ENCODE measurements around the gene CD24.
"Not testable (repeated sequence)": the region's sequence is repeated elsewhere in the genome, so short reads cannot be mapped to it uniquely, and the experiment has no call there.

CD24 gene

GRCh38 chr6:106974336-106974998 is at the start of gene CD24:
Gene CD24 (minus strand): TSS chr6:106974729. CDS start chr6:106974646, 83 bp downstream.
- DNase-seq = no peak

GRCh38 chr6:107021446-107022185 is 47.1 kb upstream of the CD24 start:
- DNase-seq = no peak
- in situ Hi-C loops (cut with MboI; ENCODE audit: low pct_unique_long_range_greater_than_20kb, low sequenced_read_pairs) = no loop called here

More at GRCh38 chr6:106974336-106974998, at the start of gene CD24:
- in situ Hi-C loops (cut with MboI; ENCODE audit: low pct_unique_long_range_greater_than_20kb, low sequenced_read_pairs) = no loop called here

GRCh38 chr6:107020239-107020638 is 45.7 kb upstream of the CD24 start:
- in situ Hi-C loops (cut with MboI; ENCODE audit: low pct_unique_long_range_greater_than_20kb, low sequenced_read_pairs) = no loop called here
- DNase-seq = no peak

GRCh38 chr6:107019628-107020027 is 45.1 kb upstream of the CD24 start:
- DNase-seq; in situ Hi-C loops (cut with MboI; ENCODE audit: low pct_unique_long_range_greater_than_20kb, low sequenced_read_pairs): not testable (repeated sequence)

GRCh38 chr6:107019047-107019446 is 44.5 kb upstream of the CD24 start:
- in situ Hi-C loops (cut with MboI; ENCODE audit: low pct_unique_long_range_greater_than_20kb, low sequenced_read_pairs) = no loop called here
- no peak for DNase-seq

GRCh38 chr6:107009499-107009898 is 35.0 kb upstream of the CD24 start:
- in situ Hi-C loops (cut with MboI; ENCODE audit: low pct_unique_long_range_greater_than_20kb, low sequenced_read_pairs) = no loop called here
- DNase-seq = no peak

GRCh38 chr6:106997392-106998158 is 23.0 kb upstream of the CD24 start:
- in situ Hi-C loops (cut with MboI; ENCODE audit: low pct_unique_long_range_greater_than_20kb, low sequenced_read_pairs) = loop anchor here (25.0 kb wide), 2 partner anchors 410 to 560 kb away; no protein-coding TSS in a partner anchor
- peak; percentile 70 for DNase-seq

GRCh38 chr6:106995640-106996039 is 21.1 kb upstream of the CD24 start:
- in situ Hi-C loops (cut with MboI; ENCODE audit: low pct_unique_long_range_greater_than_20kb, low sequenced_read_pairs) = loop anchor here (25.0 kb wide), 2 partner anchors 408 to 558 kb away; no protein-coding TSS in a partner anchor
- no peak for DNase-seq

GRCh38 chr6:106989737-106990136 is 15.2 kb upstream of the CD24 start:
- in situ Hi-C loops (cut with MboI; ENCODE audit: low pct_unique_long_range_greater_than_20kb, low sequenced_read_pairs) = loop anchor here (25.0 kb wide), 2 partner anchors 402 to 552 kb away; no protein-coding TSS in a partner anchor
- not testable (repeated sequence) for DNase-seq

- DNase-seq = no peak
- in situ Hi-C loops (cut with MboI; ENCODE audit: low pct_unique_long_range_greater_than_20kb, low sequenced_read_pairs) = loop anchor here (25.0 kb wide), 2 partner anchors 401 to 551 kb away; no protein-coding TSS in a partner anchor
These were observed 14.1 kb upstream of the CD24 start for GRCh38 chr6:106988664-106989063.

GRCh38 chr6:106981926-106982325 is 7.4 kb upstream of the CD24 start:
- in situ Hi-C loops (cut with MboI; ENCODE audit: low pct_unique_long_range_greater_than_20kb, low sequenced_read_pairs) = loop anchor here (25.0 kb wide), 2 partner anchors 395 to 545 kb away; no protein-coding TSS in a partner anchor
- DNase-seq = no peak

GRCh38 chr6:106980926-106981325 is 6.4 kb upstream of the CD24 start:
- no peak for DNase-seq
- in situ Hi-C loops (cut with MboI; ENCODE audit: low pct_unique_long_range_greater_than_20kb, low sequenced_read_pairs) = loop anchor here (25.0 kb wide), 2 partner anchors 394 to 544 kb away; no protein-coding TSS in a partner anchor

GRCh38 chr6:106979435-106979884 is 4.9 kb upstream of the CD24 start:
- in situ Hi-C loops (cut with MboI; ENCODE audit: low pct_unique_long_range_greater_than_20kb, low sequenced_read_pairs) = loop anchor here (25.0 kb wide), 2 partner anchors 392 to 542 kb away; no protein-coding TSS in a partner anchor
- peak; percentile 82 for DNase-seq

- in situ Hi-C loops (cut with MboI; ENCODE audit: low pct_unique_long_range_greater_than_20kb, low sequenced_read_pairs) = loop anchor here (25.0 kb wide), 2 partner anchors 390 to 540 kb away; no protein-coding TSS in a partner anchor
- no peak for DNase-seq
These were observed 2.7 kb upstream of the CD24 start for GRCh38 chr6:106977246-106977645.

- in situ Hi-C loops (cut with MboI; ENCODE audit: low pct_unique_long_range_greater_than_20kb, low sequenced_read_pairs) = loop anchor here (25.0 kb wide), 2 partner anchors 389 to 539 kb away; no protein-coding TSS in a partner anchor
- DNase-seq = no peak
These were observed 1.7 kb upstream of the CD24 start for GRCh38 chr6:106976270-106976669.

- in situ Hi-C loops (cut with MboI; ENCODE audit: low pct_unique_long_range_greater_than_20kb, low sequenced_read_pairs) = loop anchor here (25.0 kb wide), 2 partner anchors 388 to 538 kb away; no protein-coding TSS in a partner anchor
- no peak for DNase-seq
These were observed 1.2 kb upstream of the CD24 start for GRCh38 chr6:106975738-106976064.

- in situ Hi-C loops (cut with MboI; ENCODE audit: low pct_unique_long_range_greater_than_20kb, low sequenced_read_pairs) = loop anchor here (25.0 kb wide), 2 partner anchors 388 to 538 kb away; no protein-coding TSS in a partner anchor
- DNase-seq = peak; percentile 53
These were observed 639 bp upstream of the CD24 start for GRCh38 chr6:106974999-106975737.

GRCh38 chr6:106973836-106974335 is 643 bp downstream of the CD24 start:
- DNase-seq = no peak

More at GRCh38 chr6:106973836-106974335, 643 bp downstream of the CD24 start:
- in situ Hi-C loops (cut with MboI; ENCODE audit: low pct_unique_long_range_greater_than_20kb, low sequenced_read_pairs) = no loop called here
